ENCODE results near the gene CRIP2. TPM values are rescaled to one million over a fixed set of nuclear protein-coding genes. Genes with fewer than 3 reads are reported as not detected.

CRIP2 gene
- total and polyA plus RNA-seq, 2 donors (not counting 1 experiment from before 2014, with no cell fraction given) = 6.0 to 81.6 TPM

GRCh38 chr14:105476831-105477659 is 2.4 kb downstream of the CRIP2 start:
- CTCF ChIA-PET = interaction anchor here (0.9 to 7.3 kb wide), 3 partner anchors 14 to 56 kb away, joined by 3 to 121 read pairs (median 3); partner anchors contain the start of gene TEDC1
- intact Hi-C loops (cut with micrococcal nuclease) = no loop called here

More at GRCh38 chr14:105476831-105477659, 2.4 kb downstream of the CRIP2 start:
- TF ChIP-seq CTCF (IDR thresholded peaks at IDR 0.05) (no peak), EZH2 (IDR thresholded peaks at IDR 0.05; ENCODE audit: borderline replicate concordance, insufficient read depth, low read depth, low read length, poor library complexity, severe bottlenecking) (no peak)
- Mint-ChIP-seq H3K9me3 (ENCODE audit: insufficient read depth) (no peaks in the 10 kb centered on the region), H3K4me1 (peaks cover 62% of the 10 kb centered on the region), H3K27ac (peak overlapping the region; percentile 89), H3K4me3 (peak overlapping the region; percentile 70), H3K27me3 (no peaks in the 10 kb centered on the region)
- H3K27me3 ChIP-seq (replicated peaks in 1 of 4; ENCODE audit: control extremely low read depth in 1 of 4, control insufficient read depth in 3 of 4, insufficient read depth in 4 of 4, low read length in 3 of 4) = peaks cover 0 to 45% (median 11%) of the 10 kb centered on the region in 4 experiments
- H3K9ac ChIP-seq (ENCODE audit: low read length) = no peak overlapping the region
- peaks cover 0 to 44% (median 0%) of the 10 kb centered on the region in 3 donors for H3K9me3 ChIP-seq (ENCODE audit: control extremely low read depth in 1 of 3, control insufficient read depth in 2 of 3, insufficient read depth in 1 of 3, low read length in 2 of 3)
- H3K27ac ChIP-seq (ENCODE audit: low read length in 2 of 2) = no peak overlapping the region
- H3K36me3 ChIP-seq (replicated peaks in 1 of 2; ENCODE audit: control extremely low read depth in 1 of 2, control insufficient read depth in 1 of 2, extremely low read depth in 1 of 2, insufficient read depth in 2 of 2, low read length in 1 of 2) = no peaks in the 10 kb centered on the region
- POLR2A ChIA-PET = interaction anchor here (1.5 kb wide), 1 partner anchor 13 kb away, joined by 7 read pairs; no protein-coding TSS in a partner anchor
- H3K4me2 ChIP-seq (replicated peaks; ENCODE audit: low read depth, low read length, poor library complexity, severe bottlenecking) = peak overlapping the region; percentile 95
- no peak overlapping the region for H2AFZ ChIP-seq (ENCODE audit: insufficient read depth, low read depth, low read length, poor library complexity, severe bottlenecking)
- H3K79me2 ChIP-seq (ENCODE audit: control insufficient read depth, insufficient read depth, low read length) = no peaks in the 10 kb centered on the region
- no peak overlapping the region for H3K4me3 ChIP-seq (ENCODE audit: control extremely low read depth in 1 of 5, extremely low read depth in 1 of 5, insufficient read depth in 1 of 5, low read depth in 2 of 5, low read length in 4 of 5)
- DNase-seq = no peak
- H3K4me1 ChIP-seq (ENCODE audit: control insufficient read depth in 2 of 2, insufficient read depth in 2 of 2, low read length in 2 of 2) = peaks cover 63 to 71% of the 10 kb centered on the region in 2 donors
- peaks cover 10% of the 10 kb centered on the region for H4K20me1 ChIP-seq (ENCODE audit: control insufficient read depth, insufficient read depth, low read length, poor library complexity, severe bottlenecking)
- ATAC-seq (ENCODE audit: low read depth) = no peak
- WGBS (ENCODE audit: insufficient coverage) = 55% methylated on average over 11 of the region's 16 CpGs

Measured in B cell (primary cell).